Smooth muscle cell of the brain vasculature (primary cell): ENCODE data around the gene PKNOX2.

Experiments used
- DNase-seq: peaks from one replicate; pipeline ENCODE4 v3.0.0-alpha.2; 2012; ENCODE audit warnings: low read depth, low spot score

Gene PKNOX2

GRCh38 chr11:125261588-125261987 lies 97.0 kb downstream of the PKNOX2 start:
- DNase-seq, result no peak

GRCh38 chr11:125262194-125262829 lies 97.8 kb downstream of the PKNOX2 start:
- no peak for DNase-seq

- DNase-seq, result no peak
Observed at GRCh38 chr11:125262830-125263218, 98.3 kb downstream of the PKNOX2 start.

GRCh38 chr11:125263268-125263790 lies 98.8 kb downstream of the PKNOX2 start:
- peak; percentile 99 for DNase-seq

GRCh38 chr11:125264100-125265022 lies 99.8 kb downstream of the PKNOX2 start:
- no peak for DNase-seq

GRCh38 chr11:125267548-125267947 lies 103.0 kb downstream of the PKNOX2 start:
- DNase-seq, result no peak

GRCh38 chr11:125268611-125269010 lies 104.1 kb downstream of the PKNOX2 start:
- no peak for DNase-seq

GRCh38 chr11:125270106-125270505 lies 105.6 kb downstream of the PKNOX2 start:
- no peak for DNase-seq

- DNase-seq, result no peak
Observed at GRCh38 chr11:125270711-125271110, 106.2 kb downstream of the PKNOX2 start.

GRCh38 chr11:125271483-125272091 lies 107.0 kb downstream of the PKNOX2 start:
- no peak for DNase-seq

- DNase-seq, result no peak
Observed at GRCh38 chr11:125272092-125272491, 107.5 kb downstream of the PKNOX2 start.

GRCh38 chr11:125272821-125273220 lies 108.3 kb downstream of the PKNOX2 start:
- no peak for DNase-seq

GRCh38 chr11:125273519-125274000 lies 109.0 kb downstream of the PKNOX2 start:
- DNase-seq, result no peak

- DNase-seq, result no peak
Observed at GRCh38 chr11:125274309-125274708, 109.8 kb downstream of the PKNOX2 start.

GRCh38 chr11:125274774-125275173 lies 110.2 kb downstream of the PKNOX2 start:
- no peak for DNase-seq

GRCh38 chr11:125275905-125276618 lies 111.5 kb downstream of the PKNOX2 start:
- DNase-seq, result no peak

GRCh38 chr11:125276619-125276976 lies 112.0 kb downstream of the PKNOX2 start:
- no peak for DNase-seq

GRCh38 chr11:125279676-125280418 lies 115.3 kb downstream of the PKNOX2 start:
- no peak for DNase-seq

GRCh38 chr11:125280646-125281045 lies 116.1 kb downstream of the PKNOX2 start:
- no peak for DNase-seq

GRCh38 chr11:125281831-125282595 lies 117.5 kb downstream of the PKNOX2 start:
- DNase-seq, result no peak
